ENCODE measurements around the gene MAZ. TPM values are rescaled to one million over a fixed set of nuclear protein-coding genes. Genes with fewer than 3 reads are reported as not detected.

Gene MAZ
- total and polyA plus RNA-seq, 2 of the 13 experiments (the other 11 are each of a cell fraction or from before 2014, with no cell fraction given), result 203 to 277 TPM

- TF ChIP-seq ZNF280D (CRISPR knock-in tag; IDR thresholded peaks at IDR 0.05), result peak; percentile 97
- TF ChIP-seq RNF2 (conservative IDR thresholded peaks at IDR 0.05; ENCODE audit: low read depth), result no peak
- no peak; the same call in 1 of the 2 replicates for TF ChIP-seq SAFB2 (CRISPR knock-in tag; IDR thresholded peaks at IDR 0.05; ENCODE audit: borderline replicate concordance, low read depth)
- peak; percentile 97 for TF ChIP-seq PHF21A (CRISPR knock-in tag; IDR thresholded peaks at IDR 0.05)
- TF ChIP-seq ZKSCAN8 (CRISPR knock-in tag; IDR thresholded peaks at IDR 0.05; ENCODE audit: borderline replicate concordance), result peak; percentile 77; the same call in 1 of the 2 replicates
- TF ChIP-seq ZNF274 (CRISPR knock-in tag; IDR thresholded peaks at IDR 0.05), result peak; percentile 79
- TF ChIP-seq IRF9 (CRISPR knock-in tag; IDR thresholded peaks at IDR 0.05; ENCODE audit: borderline replicate concordance), result peak; percentile 91
- TF ChIP-seq ZNF101 (CRISPR knock-in tag; IDR thresholded peaks at IDR 0.05; ENCODE audit: borderline replicate concordance, low read depth), result no peak
- TF ChIP-seq ZNF337 (CRISPR knock-in tag; IDR thresholded peaks at IDR 0.05; ENCODE audit: borderline replicate concordance, low read depth), result no peak; the same call in 1 of the 2 replicates
- TF ChIP-seq RAD21 (CRISPR knock-in tag; IDR thresholded peaks at IDR 0.05), result no peak
- TF ChIP-seq HOXA7 (CRISPR knock-in tag; IDR thresholded peaks at IDR 0.05), result no peak
- TF ChIP-seq MAX (IDR thresholded peaks at IDR 0.05), result peak; percentile 54; the same call in 1 of the 2 replicates
- peak; percentile 97 for TF ChIP-seq NCOA2 (CRISPR knock-in tag; IDR thresholded peaks at IDR 0.05)
- peak; percentile 76 for TF ChIP-seq DMAP1 (CRISPR knock-in tag; IDR thresholded peaks at IDR 0.05)
- no peak for TF ChIP-seq CEBPB (IDR thresholded peaks at IDR 0.05; ENCODE audit: borderline replicate concordance, low read depth, low read length)
- TF ChIP-seq ZNF800 (CRISPR knock-in tag; IDR thresholded peaks at IDR 0.05), result no peak; the same call in 1 of the 2 replicates
- TF ChIP-seq POLR2AphosphoS5 (IDR thresholded peaks at IDR 0.05; ENCODE audit: low read depth, low read length), result no peak
- no peak for TF ChIP-seq ZMAT5 (CRISPR knock-in tag; IDR thresholded peaks at IDR 0.05; ENCODE audit: borderline replicate concordance, low read depth)
- peak; percentile 39; the same call in 1 of the 2 replicates for TF ChIP-seq ZKSCAN1 (IDR thresholded peaks at IDR 0.05; ENCODE audit: low read length)
- TF ChIP-seq RBAK (CRISPR knock-in tag; IDR thresholded peaks at IDR 0.05), result peak; percentile 51; the same call in 1 of the 2 replicates
- peak; percentile 78 for TF ChIP-seq ZNF143 (CRISPR knock-in tag; IDR thresholded peaks at IDR 0.05)
- 0 out of 2 replicates have a peak, but pooled peaks have one; percentile 10 for TF ChIP-seq MTERF4 (CRISPR knock-in tag; IDR thresholded peaks at IDR 0.05)
Observed at GRCh38 chr16:29765167-29766032, 40.9 kb upstream of the MAZ start (continued).

Data from HepG2 (cell line).